Stomach (tissue), 9 donors: Measurements from ENCODE around the gene TOMM40. TPM values are rescaled to one million over a fixed set of nuclear protein-coding genes. Genes with fewer than 3 reads are reported as not detected.
"Not testable (repeated sequence)": the region's sequence is repeated elsewhere in the genome, so short reads cannot be mapped to it uniquely, and the experiment has no call there.

ENCODE experiments used
- DNase-seq, 2 donors: peaks; one replicate each; pipeline versions ENCODE4 v3.0.0 to v3.0.0-alpha.2; 2013 to 2019
- H3K27ac ChIP-seq, 5 donors: fragments of 200-600 bp in 4 of 5; sonication (generic) in 4 of 5; one replicate each; pipeline ENCODE4 v1.5.1; 2013 to 2019; ENCODE audit warnings: mild to moderate bottlenecking in 1 of 5, moderate library complexity in 1 of 5
- H3K27me3 ChIP-seq, 3 donors: fragments of 200-600 bp; sonication (generic); one replicate each; pipeline ENCODE4 v1.5.1; 2017 to 2019; ENCODE audit warnings: mixed run types in 1 of 3
- H3K36me3 ChIP-seq, 4 donors: fragments of 200-600 bp; sonication (generic); 1 replicate in 3 of 4; 2 replicates in 1 of 4; pipeline ENCODE4 v1.5.1; 2016 to 2019
- H3K4me1 ChIP-seq, 4 donors: fragments of 200-600 bp; sonication (generic); one replicate each; pipeline ENCODE4 v1.5.1; 2016 to 2019
- H3K4me3 ChIP-seq, 4 donors: fragments of 200-600 bp; sonication (generic) in 3 of 4; one replicate each; pipeline ENCODE4 v1.5.1; 2016 to 2019; ENCODE audit warnings: mild to moderate bottlenecking in 1 of 4
- H3K9me3 ChIP-seq, 4 donors: fragments of 200-600 bp; sonication (generic); one replicate each; pipeline ENCODE4 v1.5.1; 2016 to 2019
- CTCF ChIP-seq, 7 experiments: fragments of 450-650 bp in 4 of 7; fragments of 200-600 bp in 3 of 7; sonication (generic) in 3 of 7; IDR thresholded peaks; one replicate each; pipeline ENCODE4 v1.5.1; 2016 to 2019; ENCODE audit warnings: antibody characterized with exemption in 7 of 7, control low read depth in 2 of 7, mild to moderate bottlenecking in 1 of 7
- EP300 ChIP-seq: sonication (generic); formaldehyde crosslinking; IDR thresholded peaks from one replicate; pipeline ENCODE4 v1.6.1; 2017; ENCODE audit warnings: antibody characterized with exemption
- POLR2A ChIP-seq, 4 donors: fragments of 450-650 bp; IDR thresholded peaks; one replicate each; pipeline ENCODE4 v1.6.1; 2016; ENCODE audit warnings: antibody characterized with exemption in 4 of 4, control low read depth in 2 of 4, mild to moderate bottlenecking in 1 of 4, moderate library complexity in 1 of 4
- POLR2AphosphoS5 ChIP-seq, 3 donors: sonication (generic); formaldehyde crosslinking; IDR thresholded peaks; one replicate each; pipeline ENCODE4 v1.6.1; 2016; ENCODE audit warnings: antibody characterized with exemption in 3 of 3
- WGBS, 5 donors: extraction: QIAGEN DNeasy Blood & Tissue Kit in 3 of 5; methylation state at CpG; one replicate each; pipeline versions ENCODE4 v1.1.5 to v1.1.7; 2013 to 2018; 5-methylcytosine and 5-hydroxymethylcytosine counted together
- intact Hi-C: fragments of 100-400 bp; cut with DNase I; formaldehyde crosslinking; loops from one replicate; pipeline ENCODE4 v1.15.1; 2023; ENCODE audit warnings: low total_unique reads
- polyA plus RNA-seq, 3 donors: library from polyadenylated mRNA; stranded (reverse); fragments of 200-250 nt; gene quantifications; one replicate each; pipeline ENCODE4 v1.2.3, GENCODE V29; 2013
- total RNA-seq, 5 donors: library from RNA; depleted of rRNA; stranded (reverse); fragments of >200 nt; gene quantifications; one replicate each; pipeline versions ENCODE4 v1.1.0 to v1.2.3, GENCODE V29; 2014 to 2016
- donor health status: healthy with polysubstance abuse.
- donor health status: Bipolar disorder and iron deficiency.
- donor health status: healthy.

The TOMM40 gene
- total and polyA plus RNA-seq, 8 donors = 7.1 to 100 (median 25.5) TPM

- no peak overlapping the region for H3K4me3 ChIP-seq
- H3K27me3 ChIP-seq = peaks cover 0 to 4% (median 0%) of the 10 kb centered on the region in 3 donors
- H3K9me3 ChIP-seq = no peaks in the 10 kb centered on the region
- no peak for TF ChIP-seq EP300
- TF ChIP-seq CTCF (IDR thresholded peaks at IDR 0.05) = no peak
- no peak for TF ChIP-seq POLR2A (IDR thresholded peaks at IDR 0.05)
- TF ChIP-seq POLR2AphosphoS5 (IDR thresholded peaks at IDR 0.05) = no peak
- H3K27ac ChIP-seq = peak overlapping the region in 4 of 5 donors; percentile 44 to 72 (median 62)
- 52 to 64% (median 56%) methylated on average over 8 of the region's 8 CpGs for WGBS, 5 donors
- intact Hi-C loops = no loop called here
- no peak for DNase-seq
- H3K36me3 ChIP-seq = no peaks in the 10 kb centered on the region
- H3K4me1 ChIP-seq = peaks cover 5 to 37% (median 15%) of the 10 kb centered on the region in 4 donors
Measured at GRCh38 chr19:44924243-44924725, 33.2 kb downstream of the TOMM40 start.

DNA sequence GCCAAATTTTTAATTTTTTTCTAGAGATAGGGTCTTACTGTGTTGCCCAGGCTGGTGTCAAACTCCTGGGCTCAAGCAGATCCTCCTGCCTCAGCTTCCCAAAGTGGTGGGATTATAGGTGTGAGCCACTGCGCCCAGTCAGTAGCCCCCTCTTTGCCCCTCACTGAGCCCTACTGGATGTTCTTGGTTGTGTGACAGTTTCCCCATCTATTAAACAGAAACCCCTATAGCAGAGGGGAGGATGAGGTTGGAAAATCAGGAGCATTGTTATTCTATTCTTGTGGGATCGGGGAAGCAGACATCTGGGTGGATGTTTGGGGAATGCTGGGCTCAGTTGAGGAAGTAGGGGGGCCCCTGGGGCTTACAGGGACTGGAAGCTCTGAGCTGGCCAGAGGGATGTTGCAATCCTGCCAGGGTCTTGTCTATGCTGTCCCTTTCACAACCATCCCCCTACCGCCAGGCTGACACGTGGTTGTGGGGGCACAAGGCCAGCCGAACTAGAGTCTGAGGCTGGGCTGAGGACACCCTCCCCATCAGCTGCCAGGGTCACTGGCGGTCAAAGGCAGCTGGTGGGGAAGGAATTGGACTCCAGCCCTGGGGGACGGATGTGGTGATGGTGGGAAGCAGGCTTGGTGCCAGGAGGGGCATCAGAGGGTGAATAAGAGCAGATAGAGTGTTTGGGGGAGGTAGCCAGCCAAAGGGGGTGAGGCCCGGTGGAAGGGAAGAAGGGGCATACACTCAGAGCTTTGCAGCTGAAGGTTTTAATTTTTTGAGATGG is 34.2 kb downstream of the TOMM40 start:
- TF ChIP-seq POLR2AphosphoS5 (IDR thresholded peaks at IDR 0.05) = peak in 1 of 3 donors; percentile 50
- TF ChIP-seq CTCF (IDR thresholded peaks at IDR 0.05) = no peak
- no peak for TF ChIP-seq POLR2A (IDR thresholded peaks at IDR 0.05)
- Histone ChIP-seq H3K9me3 (no peaks in the 10 kb centered on the region), H3K27me3 (peaks cover 0 to 4% (median 0%) of the 10 kb centered on the region in 3 donors), H3K4me3 (no peak overlapping the region), H3K4me1 (peaks cover 5 to 37% (median 15%) of the 10 kb centered on the region in 4 donors), H3K27ac (peak overlapping the region; percentile 44 to 72 (median 58)), H3K36me3 (no peaks in the 10 kb centered on the region)
- intact Hi-C loops = no loop called here
- 28 to 59% (median 52%) methylated on average over 8 of the region's 8 CpGs for WGBS, 5 donors
- DNase-seq = peak; percentile 52 to 80

- H3K36me3 ChIP-seq, DNase-seq, H3K27me3 ChIP-seq, H3K9me3 ChIP-seq, intact Hi-C loops: not testable (repeated sequence)
- Histone ChIP-seq H3K27ac (peak overlapping the region in 3 of 5 donors; percentile 18 to 67 (median 43)), H3K4me3 (peak overlapping the region in 2 of 4 donors; percentile 13 to 24), H3K4me1 (peaks cover 5 to 37% (median 15%) of the 10 kb centered on the region in 4 donors)
- WGBS, 5 donors = 34 to 63% (median 50%) methylated on average over 9 to 19 of the region's 19 CpGs
Measured at GRCh38 chr19:44926245-44927077, 35.4 kb downstream of the TOMM40 start.

GRCh38 chr19:44927746-44928145 is 36.7 kb downstream of the TOMM40 start:
- Histone ChIP-seq H3K27me3 (peaks cover 0 to 4% (median 0%) of the 10 kb centered on the region in 3 donors), H3K4me3 (no peak overlapping the region), H3K9me3 (no peaks in the 10 kb centered on the region), H3K36me3 (no peaks in the 10 kb centered on the region), H3K4me1 (peaks cover 5 to 37% (median 15%) of the 10 kb centered on the region in 4 donors), H3K27ac (peak overlapping the region in 3 of 5 donors; percentile 34 to 64 (median 43))
- no peak for TF ChIP-seq CTCF (IDR thresholded peaks at IDR 0.05)
- no peak for TF ChIP-seq POLR2A (IDR thresholded peaks at IDR 0.05)
- no peak for TF ChIP-seq EP300
- no peak for TF ChIP-seq POLR2AphosphoS5 (IDR thresholded peaks at IDR 0.05)
- DNase-seq = no peak
- WGBS, 5 donors = 29 to 48% (median 40%) methylated on average over 5 of the region's 5 CpGs
- intact Hi-C loops = no loop called here
